ENCODE measurements around the gene BMP3.

BMP3 gene

DNA sequence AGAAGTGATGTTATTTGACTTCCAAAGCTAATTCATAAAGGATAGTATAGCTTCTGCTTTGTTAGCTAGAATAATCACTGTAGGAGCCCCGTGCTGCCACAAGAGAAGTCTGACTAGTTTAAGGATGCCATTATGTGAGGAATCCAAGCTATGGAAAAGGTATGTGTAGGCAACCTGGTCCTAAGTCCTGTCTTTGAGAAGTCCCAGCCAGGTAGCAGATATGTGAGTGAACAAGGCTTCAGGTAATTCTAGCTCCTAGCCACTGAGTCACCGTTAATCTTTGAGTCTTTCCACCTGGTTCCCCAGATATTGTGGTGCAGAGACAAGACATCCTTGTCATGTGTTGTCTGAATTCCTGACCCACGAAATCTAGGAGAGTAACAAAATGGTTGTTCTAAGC is 55.5 kb downstream of the BMP3 start:
- Histone ChIP-seq H2AK5ac (ENCODE audit: low read length, severe bottlenecking) (no peak overlapping the region), H3K4ac (ENCODE audit: low read depth in 1 of 2, low read length in 2 of 2) (no peak overlapping the region), H3K9me3 (ENCODE audit: control insufficient read depth, low read length) (no peaks in the 10 kb centered on the region), H3K4me1 (ENCODE audit: control insufficient read depth, insufficient read depth, low read depth, low read length) (no peaks in the 10 kb centered on the region), H4K8ac (ENCODE audit: low read length) (no peak overlapping the region), H3K23ac (ENCODE audit: low read length in 2 of 2) (no peak overlapping the region), H2BK5ac (ENCODE audit: low read depth, low read length, poor library complexity, severe bottlenecking) (no peak overlapping the region), H2BK15ac (ENCODE audit: low read depth, poor library complexity, severe bottlenecking) (no peak overlapping the region), H2AFZ (ENCODE audit: low read depth, low read length) (no peak overlapping the region), H4K91ac (ENCODE audit: low read length) (no peak overlapping the region), H3K18ac (ENCODE audit: low read depth in 1 of 2, low read length in 2 of 2) (no peak overlapping the region), H3K36me3 (ENCODE audit: control insufficient read depth in 1 of 2, insufficient read depth in 2 of 2, low read depth in 1 of 2, low read length in 2 of 2) (peaks cover 0 to 38% of the 10 kb centered on the region in 2 experiments), H2BK120ac (ENCODE audit: low read depth, low read length) (no peak overlapping the region), H3K27ac (ENCODE audit: low read length, poor library complexity, severe bottlenecking) (no peak overlapping the region), H3K79me1 (replicated peaks; ENCODE audit: low read length, poor library complexity, severe bottlenecking) (no peaks in the 10 kb centered on the region), H3K4me3 (ENCODE audit: insufficient read depth in 1 of 2, low read depth in 1 of 2, low read length in 2 of 2) (no peak overlapping the region), H3K9ac (ENCODE audit: low read length) (peak overlapping the region; percentile 15), H3K27me3 (ENCODE audit: control insufficient read depth in 1 of 2, insufficient read depth in 1 of 2, low read length in 2 of 2) (no peaks in the 10 kb centered on the region), H3K14ac (ENCODE audit: low read length in 2 of 2) (no peak overlapping the region), H3K4me2 (ENCODE audit: low read length, poor library complexity, severe bottlenecking) (no peak overlapping the region), H2BK12ac (ENCODE audit: low read length in 2 of 2) (no peak overlapping the region)
- WGBS: 68% methylated on average over 3 of the region's 3 CpGs
- no peak for DNase-seq

- Histone ChIP-seq H3K4me2 (ENCODE audit: low read length, poor library complexity, severe bottlenecking) (no peak overlapping the region), H2AK5ac (ENCODE audit: low read length, severe bottlenecking) (no peak overlapping the region), H4K91ac (ENCODE audit: low read length) (no peak overlapping the region), H3K36me3 (ENCODE audit: control insufficient read depth in 1 of 2, insufficient read depth in 2 of 2, low read depth in 1 of 2, low read length in 2 of 2) (peaks cover 0 to 60% of the 10 kb centered on the region in 2 experiments), H3K79me1 (replicated peaks; ENCODE audit: low read length, poor library complexity, severe bottlenecking) (no peaks in the 10 kb centered on the region), H2BK15ac (ENCODE audit: low read depth, poor library complexity, severe bottlenecking) (no peak overlapping the region), H2BK12ac (ENCODE audit: low read length in 2 of 2) (no peak overlapping the region), H3K4ac (ENCODE audit: low read depth in 1 of 2, low read length in 2 of 2) (no peak overlapping the region), H3K4me1 (ENCODE audit: control insufficient read depth, insufficient read depth, low read depth, low read length) (no peaks in the 10 kb centered on the region), H3K14ac (ENCODE audit: low read length in 2 of 2) (no peak overlapping the region), H2AFZ (ENCODE audit: low read depth, low read length) (no peak overlapping the region), H3K27ac (ENCODE audit: low read length, poor library complexity, severe bottlenecking) (no peak overlapping the region), H3K27me3 (ENCODE audit: control insufficient read depth in 1 of 2, insufficient read depth in 1 of 2, low read length in 2 of 2) (no peaks in the 10 kb centered on the region), H3K4me3 (ENCODE audit: insufficient read depth in 1 of 2, low read depth in 1 of 2, low read length in 2 of 2) (no peak overlapping the region), H2BK120ac (ENCODE audit: low read depth, low read length) (no peak overlapping the region), H3K23ac (ENCODE audit: low read length in 2 of 2) (no peak overlapping the region), H4K8ac (ENCODE audit: low read length) (no peak overlapping the region), H2BK5ac (ENCODE audit: low read depth, low read length, poor library complexity, severe bottlenecking) (no peak overlapping the region), H3K18ac (ENCODE audit: low read depth in 1 of 2, low read length in 2 of 2) (no peak overlapping the region), H3K9ac (ENCODE audit: low read length) (no peak overlapping the region), H3K9me3 (ENCODE audit: control insufficient read depth, low read length) (peaks cover 4% of the 10 kb centered on the region)
- 78% methylated on average over 1 of the region's 2 CpGs for WGBS
- DNase-seq: no peak
Observed at GRCh38 chr4:81093720-81094401, 63.4 kb downstream of the BMP3 start.

DNA sequence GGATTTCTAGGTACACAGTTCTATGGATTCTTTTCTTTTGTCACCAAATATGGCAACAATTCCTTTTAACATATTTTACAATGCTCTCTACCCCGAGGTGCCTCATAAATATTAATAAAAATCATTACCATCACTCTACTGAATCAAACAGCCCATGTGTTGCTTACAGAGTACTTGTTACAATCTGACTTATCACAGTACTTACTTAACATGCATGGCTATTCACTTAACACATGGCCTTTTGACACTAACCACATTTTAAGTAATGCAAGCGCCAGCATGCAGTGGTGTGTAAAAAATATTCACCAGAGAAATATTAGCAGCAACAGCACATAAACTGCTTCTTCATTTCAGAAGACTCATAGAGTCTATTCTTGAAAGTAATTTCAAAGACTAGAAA is 64.9 kb downstream of the BMP3 start:
- Histone ChIP-seq H3K4me2 (ENCODE audit: low read length, poor library complexity, severe bottlenecking) (no peak overlapping the region), H3K27me3 (ENCODE audit: control insufficient read depth in 1 of 2, insufficient read depth in 1 of 2, low read length in 2 of 2) (no peaks in the 10 kb centered on the region), H3K4me3 (ENCODE audit: insufficient read depth in 1 of 2, low read depth in 1 of 2, low read length in 2 of 2) (no peak overlapping the region), H2AK5ac (ENCODE audit: low read length, severe bottlenecking) (no peak overlapping the region), H4K91ac (ENCODE audit: low read length) (no peak overlapping the region), H3K27ac (ENCODE audit: low read length, poor library complexity, severe bottlenecking) (no peak overlapping the region), H2AFZ (ENCODE audit: low read depth, low read length) (no peak overlapping the region), H2BK12ac (ENCODE audit: low read length in 2 of 2) (no peak overlapping the region), H2BK120ac (ENCODE audit: low read depth, low read length) (no peak overlapping the region), H3K4ac (ENCODE audit: low read depth in 1 of 2, low read length in 2 of 2) (no peak overlapping the region), H3K79me1 (replicated peaks; ENCODE audit: low read length, poor library complexity, severe bottlenecking) (no peaks in the 10 kb centered on the region), H3K9me3 (ENCODE audit: control insufficient read depth, low read length) (peaks cover 4% of the 10 kb centered on the region), H2BK15ac (ENCODE audit: low read depth, poor library complexity, severe bottlenecking) (no peak overlapping the region), H4K8ac (ENCODE audit: low read length) (no peak overlapping the region), H3K14ac (ENCODE audit: low read length in 2 of 2) (no peak overlapping the region), H3K23ac (ENCODE audit: low read length in 2 of 2) (no peak overlapping the region), H3K18ac (ENCODE audit: low read depth in 1 of 2, low read length in 2 of 2) (no peak overlapping the region), H3K9ac (ENCODE audit: low read length) (no peak overlapping the region), H3K36me3 (ENCODE audit: control insufficient read depth in 1 of 2, insufficient read depth in 2 of 2, low read depth in 1 of 2, low read length in 2 of 2) (peaks cover 0 to 51% of the 10 kb centered on the region in 2 experiments), H2BK5ac (ENCODE audit: low read depth, low read length, poor library complexity, severe bottlenecking) (no peak overlapping the region), H3K4me1 (ENCODE audit: control insufficient read depth, insufficient read depth, low read depth, low read length) (no peaks in the 10 kb centered on the region)
- WGBS: 52% methylated on average over 1 of the region's 2 CpGs
- DNase-seq: no peak

- Histone ChIP-seq H3K4me2 (ENCODE audit: low read length, poor library complexity, severe bottlenecking) (no peak overlapping the region), H2BK12ac (ENCODE audit: low read length in 2 of 2) (no peak overlapping the region), H3K9me3 (ENCODE audit: control insufficient read depth, low read length) (peaks cover 4% of the 10 kb centered on the region), H3K18ac (ENCODE audit: low read depth in 1 of 2, low read length in 2 of 2) (no peak overlapping the region), H2BK120ac (ENCODE audit: low read depth, low read length) (no peak overlapping the region), H3K79me1 (replicated peaks; ENCODE audit: low read length, poor library complexity, severe bottlenecking) (no peaks in the 10 kb centered on the region), H3K4ac (ENCODE audit: low read depth in 1 of 2, low read length in 2 of 2) (no peak overlapping the region), H3K27me3 (ENCODE audit: control insufficient read depth in 1 of 2, insufficient read depth in 1 of 2, low read length in 2 of 2) (no peaks in the 10 kb centered on the region), H3K9ac (ENCODE audit: low read length) (no peak overlapping the region), H2AK5ac (ENCODE audit: low read length, severe bottlenecking) (no peak overlapping the region), H4K91ac (ENCODE audit: low read length) (no peak overlapping the region), H3K14ac (ENCODE audit: low read length in 2 of 2) (no peak overlapping the region), H2BK15ac (ENCODE audit: low read depth, poor library complexity, severe bottlenecking) (no peak overlapping the region), H2BK5ac (ENCODE audit: low read depth, low read length, poor library complexity, severe bottlenecking) (no peak overlapping the region), H3K4me1 (ENCODE audit: control insufficient read depth, insufficient read depth, low read depth, low read length) (no peaks in the 10 kb centered on the region), H3K23ac (ENCODE audit: low read length in 2 of 2) (no peak overlapping the region), H4K8ac (ENCODE audit: low read length) (no peak overlapping the region), H2AFZ (ENCODE audit: low read depth, low read length) (no peak overlapping the region), H3K4me3 (ENCODE audit: insufficient read depth in 1 of 2, low read depth in 1 of 2, low read length in 2 of 2) (no peak overlapping the region), H3K27ac (ENCODE audit: low read length, poor library complexity, severe bottlenecking) (no peak overlapping the region), H3K36me3 (ENCODE audit: control insufficient read depth in 1 of 2, insufficient read depth in 2 of 2, low read depth in 1 of 2, low read length in 2 of 2) (peaks cover 0 to 46% of the 10 kb centered on the region in 2 experiments)
- no peak for DNase-seq
- 100% methylated on average over 1 of the region's 1 CpG for WGBS
Observed at GRCh38 chr4:81096566-81096965, 66.1 kb downstream of the BMP3 start.
